ENCODE data around the gene NFE2L2. TPM values are rescaled to one million over a fixed set of nuclear protein-coding genes. Genes with fewer than 3 reads are reported as not detected.

Gene NFE2L2
- total and polyA plus RNA-seq, 2 experiments from 2014 or later, result 35.0 to 39.1 TPM

DNA sequence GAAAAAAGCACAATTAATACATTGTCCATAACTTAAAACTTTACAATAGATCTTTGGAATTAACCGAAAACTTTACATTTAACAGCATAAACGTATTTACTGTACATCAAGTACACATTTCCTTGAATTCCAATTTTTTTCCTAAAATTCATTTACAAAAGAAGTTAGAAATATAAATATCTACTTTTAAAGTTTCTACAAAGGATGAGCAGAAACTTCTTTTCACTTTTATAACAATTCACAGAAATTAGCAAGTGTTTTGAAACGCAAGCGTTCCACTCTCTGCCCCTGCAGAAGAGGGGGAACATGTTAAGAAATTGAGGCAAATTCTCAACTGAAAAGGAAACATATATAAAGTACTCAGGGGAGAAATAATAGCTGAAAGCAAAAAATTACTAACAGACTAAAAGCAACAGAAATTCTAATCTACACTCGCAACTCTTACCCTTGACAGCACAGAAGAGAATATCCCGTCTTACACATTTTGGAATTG is 1.5 kb downstream of the NFE2L2 start (continued):
- TF ChIP-seq, protein P1, sequence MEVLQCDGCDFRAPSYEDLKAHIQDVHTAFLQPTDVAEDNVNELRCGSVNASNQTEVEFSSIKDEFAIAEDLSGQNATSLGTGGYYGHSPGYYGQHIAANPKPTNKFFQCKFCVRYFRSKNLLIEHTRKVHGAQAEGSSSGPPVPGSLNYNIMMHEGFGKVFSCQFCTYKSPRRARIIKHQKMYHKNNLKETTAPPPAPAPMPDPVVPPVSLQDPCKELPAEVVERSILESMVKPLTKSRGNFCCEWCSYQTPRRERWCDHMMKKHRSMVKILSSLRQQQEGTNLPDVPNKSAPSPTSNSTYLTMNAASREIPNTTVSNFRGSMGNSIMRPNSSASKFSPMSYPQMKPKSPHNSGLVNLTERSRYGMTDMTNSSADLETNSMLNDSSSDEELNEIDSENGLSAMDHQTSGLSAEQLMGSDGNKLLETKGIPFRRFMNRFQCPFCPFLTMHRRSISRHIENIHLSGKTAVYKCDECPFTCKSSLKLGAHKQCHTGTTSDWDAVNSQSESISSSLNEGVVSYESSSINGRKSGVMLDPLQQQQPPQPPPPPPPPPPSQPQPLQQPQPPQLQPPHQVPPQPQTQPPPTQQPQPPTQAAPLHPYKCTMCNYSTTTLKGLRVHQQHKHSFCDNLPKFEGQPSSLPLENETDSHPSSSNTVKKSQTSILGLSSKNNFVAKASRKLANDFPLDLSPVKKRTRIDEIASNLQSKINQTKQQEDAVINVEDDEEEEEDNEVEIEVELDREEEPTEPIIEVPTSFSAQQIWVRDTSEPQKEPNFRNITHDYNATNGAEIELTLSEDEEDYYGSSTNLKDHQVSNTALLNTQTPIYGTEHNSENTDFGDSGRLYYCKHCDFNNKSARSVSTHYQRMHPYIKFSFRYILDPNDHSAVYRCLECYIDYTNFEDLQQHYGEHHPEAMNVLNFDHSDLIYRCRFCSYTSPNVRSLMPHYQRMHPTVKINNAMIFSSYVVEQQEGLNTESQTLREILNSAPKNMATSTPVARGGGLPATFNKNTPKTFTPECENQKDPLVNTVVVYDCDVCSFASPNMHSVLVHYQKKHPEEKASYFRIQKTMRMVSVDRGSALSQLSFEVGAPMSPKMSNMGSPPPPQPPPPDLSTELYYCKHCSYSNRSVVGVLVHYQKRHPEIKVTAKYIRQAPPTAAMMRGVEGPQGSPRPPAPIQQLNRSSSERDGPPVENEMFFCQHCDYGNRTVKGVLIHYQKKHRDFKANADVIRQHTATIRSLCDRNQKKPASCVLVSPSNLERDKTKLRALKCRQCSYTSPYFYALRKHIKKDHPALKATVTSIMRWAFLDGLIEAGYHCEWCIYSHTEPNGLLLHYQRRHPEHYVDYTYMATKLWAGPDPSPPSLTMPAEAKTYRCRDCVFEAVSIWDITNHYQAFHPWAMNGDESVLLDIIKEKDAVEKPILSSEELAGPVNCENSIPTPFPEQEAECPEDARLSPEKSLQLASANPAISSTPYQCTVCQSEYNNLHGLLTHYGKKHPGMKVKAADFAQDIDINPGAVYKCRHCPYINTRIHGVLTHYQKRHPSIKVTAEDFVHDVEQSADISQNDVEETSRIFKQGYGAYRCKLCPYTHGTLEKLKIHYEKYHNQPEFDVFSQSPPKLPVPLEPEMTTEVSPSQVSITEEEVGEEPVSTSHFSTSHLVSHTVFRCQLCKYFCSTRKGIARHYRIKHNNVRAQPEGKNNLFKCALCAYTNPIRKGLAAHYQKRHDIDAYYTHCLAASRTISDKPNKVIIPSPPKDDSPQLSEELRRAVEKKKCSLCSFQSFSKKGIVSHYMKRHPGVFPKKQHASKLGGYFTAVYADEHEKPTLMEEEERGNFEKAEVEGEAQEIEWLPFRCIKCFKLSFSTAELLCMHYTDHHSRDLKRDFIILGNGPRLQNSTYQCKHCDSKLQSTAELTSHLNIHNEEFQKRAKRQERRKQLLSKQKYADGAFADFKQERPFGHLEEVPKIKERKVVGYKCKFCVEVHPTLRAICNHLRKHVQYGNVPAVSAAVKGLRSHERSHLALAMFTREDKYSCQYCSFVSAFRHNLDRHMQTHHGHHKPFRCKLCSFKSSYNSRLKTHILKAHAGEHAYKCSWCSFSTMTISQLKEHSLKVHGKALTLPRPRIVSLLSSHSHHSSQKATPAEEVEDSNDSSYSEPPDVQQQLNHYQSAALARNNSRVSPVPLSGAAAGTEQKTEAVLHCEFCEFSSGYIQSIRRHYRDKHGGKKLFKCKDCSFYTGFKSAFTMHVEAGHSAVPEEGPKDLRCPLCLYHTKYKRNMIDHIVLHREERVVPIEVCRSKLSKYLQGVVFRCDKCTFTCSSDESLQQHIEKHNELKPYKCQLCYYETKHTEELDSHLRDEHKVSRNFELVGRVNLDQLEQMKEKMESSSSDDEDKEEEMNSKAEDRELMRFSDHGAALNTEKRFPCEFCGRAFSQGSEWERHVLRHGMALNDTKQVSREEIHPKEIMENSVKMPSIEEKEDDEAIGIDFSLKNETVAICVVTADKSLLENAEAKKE (CRISPR knock-in tag; IDR thresholded peaks at IDR 0.05), result no peak
- TF ChIP-seq NANOG (IDR thresholded peaks at IDR 0.05; ENCODE audit: borderline replicate concordance), result no peak
- TF ChIP-seq, protein P2, sequence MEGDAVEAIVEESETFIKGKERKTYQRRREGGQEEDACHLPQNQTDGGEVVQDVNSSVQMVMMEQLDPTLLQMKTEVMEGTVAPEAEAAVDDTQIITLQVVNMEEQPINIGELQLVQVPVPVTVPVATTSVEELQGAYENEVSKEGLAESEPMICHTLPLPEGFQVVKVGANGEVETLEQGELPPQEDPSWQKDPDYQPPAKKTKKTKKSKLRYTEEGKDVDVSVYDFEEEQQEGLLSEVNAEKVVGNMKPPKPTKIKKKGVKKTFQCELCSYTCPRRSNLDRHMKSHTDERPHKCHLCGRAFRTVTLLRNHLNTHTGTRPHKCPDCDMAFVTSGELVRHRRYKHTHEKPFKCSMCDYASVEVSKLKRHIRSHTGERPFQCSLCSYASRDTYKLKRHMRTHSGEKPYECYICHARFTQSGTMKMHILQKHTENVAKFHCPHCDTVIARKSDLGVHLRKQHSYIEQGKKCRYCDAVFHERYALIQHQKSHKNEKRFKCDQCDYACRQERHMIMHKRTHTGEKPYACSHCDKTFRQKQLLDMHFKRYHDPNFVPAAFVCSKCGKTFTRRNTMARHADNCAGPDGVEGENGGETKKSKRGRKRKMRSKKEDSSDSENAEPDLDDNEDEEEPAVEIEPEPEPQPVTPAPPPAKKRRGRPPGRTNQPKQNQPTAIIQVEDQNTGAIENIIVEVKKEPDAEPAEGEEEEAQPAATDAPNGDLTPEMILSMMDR (conservative IDR thresholded peaks at IDR 0.05; ENCODE audit: low read depth in 2 of 2), result no peak
- TF ChIP-seq POLR2AphosphoS5 (IDR thresholded peaks at IDR 0.05; ENCODE audit: low read depth), result no peak
- no peak for TF ChIP-seq CREB1 (CRISPR knock-in tag; IDR thresholded peaks at IDR 0.05; ENCODE audit: low read depth)
- TF ChIP-seq, protein P3, sequence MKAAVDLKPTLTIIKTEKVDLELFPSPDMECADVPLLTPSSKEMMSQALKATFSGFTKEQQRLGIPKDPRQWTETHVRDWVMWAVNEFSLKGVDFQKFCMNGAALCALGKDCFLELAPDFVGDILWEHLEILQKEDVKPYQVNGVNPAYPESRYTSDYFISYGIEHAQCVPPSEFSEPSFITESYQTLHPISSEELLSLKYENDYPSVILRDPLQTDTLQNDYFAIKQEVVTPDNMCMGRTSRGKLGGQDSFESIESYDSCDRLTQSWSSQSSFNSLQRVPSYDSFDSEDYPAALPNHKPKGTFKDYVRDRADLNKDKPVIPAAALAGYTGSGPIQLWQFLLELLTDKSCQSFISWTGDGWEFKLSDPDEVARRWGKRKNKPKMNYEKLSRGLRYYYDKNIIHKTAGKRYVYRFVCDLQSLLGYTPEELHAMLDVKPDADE (IDR thresholded peaks at IDR 0.05), result no peak

DNA sequence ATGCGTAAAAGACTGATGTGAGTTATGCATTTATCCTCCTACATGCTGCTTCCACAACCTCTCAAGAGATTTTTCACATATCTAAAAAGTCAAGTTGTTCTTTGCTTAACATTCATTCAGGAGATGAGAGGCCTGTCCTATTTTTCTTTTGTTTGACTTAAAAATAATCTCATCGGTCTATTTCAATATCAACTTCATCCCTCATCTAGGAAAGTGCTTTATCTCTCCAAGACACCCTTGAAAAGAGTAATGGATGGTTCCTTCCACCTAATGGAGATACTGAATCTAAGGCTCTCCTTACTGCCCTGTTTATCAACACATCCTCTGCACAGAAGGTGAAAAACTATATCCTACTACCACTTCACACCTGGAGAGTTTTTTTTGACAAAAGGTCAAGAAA is 2.4 kb downstream of the NFE2L2 start:
- H3K9me2 ChIP-seq (ENCODE audit: insufficient read depth), result no peaks in the 10 kb centered on the region
- peaks cover 63% of the 10 kb centered on the region for H3K79me2 ChIP-seq (replicated peaks; ENCODE audit: insufficient read depth)
- ATAC-seq, result no peak
- peak overlapping the region; percentile 85 for H3K4me3 Mint-ChIP-seq
- peak overlapping the region; percentile 90 for H3K4me2 ChIP-seq
- H3K9me3 Mint-ChIP-seq, result peaks cover 20% of the 10 kb centered on the region
- no peak overlapping the region for H3K27ac ChIP-seq (ENCODE audit: low read depth)
- H3K27me3 Mint-ChIP-seq (ENCODE audit: insufficient read depth, low read depth, poor library complexity), result peaks cover 9% of the 10 kb centered on the region
- no peak for DNase-seq (ENCODE audit: low spot score)
- H3K36me3 ChIP-seq (ENCODE audit: insufficient read depth), result 0 out of 2 replicates have a peak, but pooled peaks cover 6% of the 10 kb centered on the region
- H3K27me3 ChIP-seq (ENCODE audit: insufficient read depth), result no peaks in the 10 kb centered on the region
- no peak overlapping the region for H2AFZ ChIP-seq
- peaks cover 33% of the 10 kb centered on the region for H3K4me1 ChIP-seq (ENCODE audit: insufficient read depth)
- peaks cover 43% of the 10 kb centered on the region for H3K4me1 Mint-ChIP-seq
- peaks cover 31% of the 10 kb centered on the region for H3K36me3 Mint-ChIP-seq (ENCODE audit: low read depth)
- H3K27ac Mint-ChIP-seq, result no peak overlapping the region
- H3F3A ChIP-seq (replicated peaks; ENCODE audit: low read depth), result no peaks in the 10 kb centered on the region
- H3K4me3 ChIP-seq, result peak overlapping the region; percentile 79
- H4K20me1 ChIP-seq (replicated peaks; ENCODE audit: insufficient read depth), result peaks cover 39% of the 10 kb centered on the region
- TF ChIP-seq, protein P3 (IDR thresholded peaks at IDR 0.05), result no peak
- TF ChIP-seq POLR2AphosphoS5 (IDR thresholded peaks at IDR 0.05; ENCODE audit: low read depth) (no peak), ZNF114 (CRISPR knock-in tag; IDR thresholded peaks at IDR 0.05) (no peak), NANOG (IDR thresholded peaks at IDR 0.05; ENCODE audit: borderline replicate concordance) (no peak)
- TF ChIP-seq, protein P4, sequence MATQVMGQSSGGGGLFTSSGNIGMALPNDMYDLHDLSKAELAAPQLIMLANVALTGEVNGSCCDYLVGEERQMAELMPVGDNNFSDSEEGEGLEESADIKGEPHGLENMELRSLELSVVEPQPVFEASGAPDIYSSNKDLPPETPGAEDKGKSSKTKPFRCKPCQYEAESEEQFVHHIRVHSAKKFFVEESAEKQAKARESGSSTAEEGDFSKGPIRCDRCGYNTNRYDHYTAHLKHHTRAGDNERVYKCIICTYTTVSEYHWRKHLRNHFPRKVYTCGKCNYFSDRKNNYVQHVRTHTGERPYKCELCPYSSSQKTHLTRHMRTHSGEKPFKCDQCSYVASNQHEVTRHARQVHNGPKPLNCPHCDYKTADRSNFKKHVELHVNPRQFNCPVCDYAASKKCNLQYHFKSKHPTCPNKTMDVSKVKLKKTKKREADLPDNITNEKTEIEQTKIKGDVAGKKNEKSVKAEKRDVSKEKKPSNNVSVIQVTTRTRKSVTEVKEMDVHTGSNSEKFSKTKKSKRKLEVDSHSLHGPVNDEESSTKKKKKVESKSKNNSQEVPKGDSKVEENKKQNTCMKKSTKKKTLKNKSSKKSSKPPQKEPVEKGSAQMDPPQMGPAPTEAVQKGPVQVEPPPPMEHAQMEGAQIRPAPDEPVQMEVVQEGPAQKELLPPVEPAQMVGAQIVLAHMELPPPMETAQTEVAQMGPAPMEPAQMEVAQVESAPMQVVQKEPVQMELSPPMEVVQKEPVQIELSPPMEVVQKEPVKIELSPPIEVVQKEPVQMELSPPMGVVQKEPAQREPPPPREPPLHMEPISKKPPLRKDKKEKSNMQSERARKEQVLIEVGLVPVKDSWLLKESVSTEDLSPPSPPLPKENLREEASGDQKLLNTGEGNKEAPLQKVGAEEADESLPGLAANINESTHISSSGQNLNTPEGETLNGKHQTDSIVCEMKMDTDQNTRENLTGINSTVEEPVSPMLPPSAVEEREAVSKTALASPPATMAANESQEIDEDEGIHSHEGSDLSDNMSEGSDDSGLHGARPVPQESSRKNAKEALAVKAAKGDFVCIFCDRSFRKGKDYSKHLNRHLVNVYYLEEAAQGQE (IDR thresholded peaks at IDR 0.05; ENCODE audit: unreplicated experiment), result no peak

All from GM23338 (cell line).